ENCODE data around the gene APOC3.

APOC3 gene

DNA sequence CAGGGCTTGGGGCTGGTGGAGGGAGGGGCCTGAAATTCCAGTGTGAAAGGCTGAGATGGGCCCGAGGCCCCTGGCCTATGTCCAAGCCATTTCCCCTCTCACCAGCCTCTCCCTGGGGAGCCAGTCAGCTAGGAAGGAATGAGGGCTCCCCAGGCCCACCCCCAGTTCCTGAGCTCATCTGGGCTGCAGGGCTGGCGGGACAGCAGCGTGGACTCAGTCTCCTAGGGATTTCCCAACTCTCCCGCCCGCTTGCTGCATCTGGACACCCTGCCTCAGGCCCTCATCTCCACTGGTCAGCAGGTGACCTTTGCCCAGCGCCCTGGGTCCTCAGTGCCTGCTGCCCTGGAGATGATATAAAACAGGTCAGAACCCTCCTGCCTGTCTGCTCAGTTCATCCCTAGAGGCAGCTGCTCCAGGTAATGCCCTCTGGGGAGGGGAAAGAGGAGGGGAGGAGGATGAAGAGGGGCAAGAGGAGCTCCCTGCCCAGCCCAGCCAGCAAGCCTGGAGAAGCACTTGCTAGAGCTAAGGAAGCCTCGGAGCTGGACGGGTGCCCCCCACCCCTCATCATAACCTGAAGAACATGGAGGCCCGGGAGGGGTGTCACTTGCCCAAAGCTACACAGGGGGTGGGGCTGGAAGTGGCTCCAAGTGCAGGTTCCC, at the start of gene APOC3:
Gene APOC3 (plus strand): TSS at position 383 of the 659 bp plus-strand sequence. CDS start 676 bp downstream, outside the sequence.
- DNase-seq (ENCODE audit: extremely low read depth in 1 of 2, low read depth in 1 of 2), result no peak

DNA sequence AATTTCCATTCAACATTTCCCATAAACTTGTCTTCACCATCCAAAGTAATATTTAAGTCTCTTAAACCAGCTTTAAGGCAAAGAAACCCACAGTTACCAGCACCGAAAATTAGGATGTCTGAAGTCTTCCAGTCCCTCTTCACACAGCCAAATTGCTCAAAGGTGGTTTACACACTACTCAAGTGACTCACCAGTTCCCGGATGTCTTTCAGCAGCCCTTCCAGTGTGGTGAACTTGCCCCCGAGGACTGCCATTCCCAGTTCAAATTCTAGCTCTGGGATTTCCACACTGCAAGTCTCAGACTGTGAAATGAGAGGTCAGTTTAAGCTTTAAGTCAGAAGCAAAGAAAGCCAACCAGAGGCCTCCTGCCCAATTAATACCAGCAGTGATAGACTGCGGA, 47.0 kb upstream of the APOC3 start:
- no peak for DNase-seq (ENCODE audit: extremely low read depth in 1 of 2, low read depth in 1 of 2)

DNA sequence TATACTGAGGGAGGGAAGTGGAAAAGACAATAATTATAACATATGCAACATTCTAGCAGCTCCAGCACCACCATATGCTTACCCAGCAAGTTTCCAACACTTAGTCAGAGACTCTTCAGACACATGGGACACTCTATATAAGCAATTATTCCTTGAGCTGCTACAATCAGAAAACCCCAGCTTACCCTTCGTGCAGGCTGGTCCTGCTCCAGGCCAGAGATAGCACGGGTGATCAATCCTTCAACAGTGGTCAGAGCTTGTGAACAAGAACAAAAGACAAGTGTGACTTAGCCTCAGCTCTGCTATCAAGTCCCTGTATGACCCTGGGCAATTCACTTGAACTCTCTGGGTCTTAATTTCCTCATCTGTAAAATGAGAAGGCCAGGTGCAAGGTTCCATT, 43.4 kb upstream of the APOC3 start:
- no peak for DNase-seq (ENCODE audit: extremely low read depth in 1 of 2, low read depth in 1 of 2)

DNA sequence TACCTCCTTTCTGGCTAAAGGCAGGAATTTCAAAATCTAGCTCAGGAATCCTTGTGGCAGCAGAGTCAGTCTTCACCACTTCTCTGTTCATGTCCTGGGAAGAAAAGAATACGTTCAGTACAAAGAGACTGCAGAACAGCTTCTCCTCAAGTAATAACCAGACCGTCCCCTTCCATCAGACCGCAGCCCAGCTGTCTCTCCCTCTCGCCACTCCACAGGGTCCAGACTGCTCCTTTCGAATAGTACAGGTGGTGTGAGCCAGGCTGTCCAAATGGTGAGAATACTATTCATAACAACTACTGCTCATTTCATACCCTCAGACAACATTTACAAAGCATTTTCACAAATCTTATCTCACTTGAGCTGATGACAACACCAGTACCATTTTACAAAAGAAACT, 42.7 kb upstream of the APOC3 start:
- no peak for DNase-seq (ENCODE audit: extremely low read depth in 1 of 2, low read depth in 1 of 2)

DNA sequence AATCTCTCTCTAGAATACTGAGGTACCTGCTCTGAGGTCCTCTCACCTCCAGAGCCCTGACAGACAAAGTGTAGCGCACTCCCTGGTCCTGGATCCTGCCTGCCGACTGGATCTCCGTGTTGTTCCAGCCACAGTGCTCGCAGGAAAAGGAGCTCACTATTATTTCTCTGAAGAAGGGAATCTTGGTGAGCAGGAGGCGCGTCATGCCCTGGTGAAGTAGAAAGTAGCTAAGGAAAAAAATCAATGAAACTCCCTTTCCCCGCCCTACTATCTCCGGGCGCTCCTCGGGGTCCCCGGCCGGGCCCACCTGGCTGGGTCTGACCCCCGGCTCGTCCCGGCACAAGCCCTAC, 42.3 kb upstream of the APOC3 start:
- DNase-seq (ENCODE audit: extremely low read depth in 1 of 2, low read depth in 1 of 2), result no peak

- peak; percentile 72 to 73 for DNase-seq (ENCODE audit: extremely low read depth in 1 of 2, low read depth in 1 of 2)
Measured at GRCh38 chr11:116787786-116788486, 41.8 kb upstream of the APOC3 start, which contains the start of gene ZPR1. Gene ZPR1, minus strand, starts transcription at chr11:116788023. Its CDS starts 33 bp downstream, at chr11:116787990.

- DNase-seq (ENCODE audit: extremely low read depth in 1 of 2, low read depth in 1 of 2), result no peak
Measured at GRCh38 chr11:116788534-116788933, 41.2 kb upstream of the APOC3 start.

GRCh38 chr11:116788975-116789374, 40.7 kb upstream of the APOC3 start:
- DNase-seq (ENCODE audit: extremely low read depth in 1 of 2, low read depth in 1 of 2), result no peak

- DNase-seq (ENCODE audit: extremely low read depth in 1 of 2, low read depth in 1 of 2), result no peak
Measured at GRCh38 chr11:116790167-116791001, 39.3 kb upstream of the APOC3 start.

DNA sequence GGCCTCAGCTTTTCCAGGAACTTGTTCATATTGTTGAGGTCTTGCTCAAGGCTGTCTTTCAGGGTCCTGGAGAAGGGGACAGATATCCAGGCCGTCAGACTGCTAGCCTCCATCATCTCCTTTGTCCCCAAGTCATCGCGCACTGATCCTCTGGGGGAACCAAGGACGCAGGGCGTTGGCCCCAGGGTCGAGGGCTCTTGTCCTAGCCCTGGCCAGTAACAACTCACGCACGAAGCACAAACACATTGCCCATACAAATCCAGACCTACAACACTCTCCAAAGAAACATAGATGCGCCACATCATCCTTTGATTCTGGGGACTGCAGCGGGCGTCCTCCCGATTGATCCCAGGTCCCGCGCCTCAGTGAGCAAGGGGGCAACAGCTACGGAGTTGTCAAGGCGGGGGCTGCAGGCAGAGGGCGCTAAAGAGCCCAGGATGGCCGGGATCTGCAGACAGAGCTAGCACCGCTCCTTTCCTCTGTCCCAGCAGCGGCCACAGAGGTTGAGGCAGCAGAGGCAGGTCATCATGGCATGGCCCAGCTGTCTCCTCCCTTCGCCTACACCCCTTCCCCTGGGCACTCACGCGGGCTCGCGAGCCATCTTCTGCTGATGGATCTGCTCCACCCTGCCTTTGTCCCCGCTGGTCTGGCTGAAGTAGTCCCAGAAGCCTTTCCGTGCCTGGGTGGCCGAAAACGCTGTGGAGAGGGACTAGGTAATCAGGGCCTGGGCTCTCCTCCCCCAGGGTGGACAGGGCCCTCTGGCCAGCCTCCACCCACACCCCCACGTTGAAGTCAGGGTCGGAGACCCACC, 38.5 kb upstream of the APOC3 start:
- peak; percentile 58 to 63 for DNase-seq (ENCODE audit: extremely low read depth in 1 of 2, low read depth in 1 of 2)

- no peak for DNase-seq (ENCODE audit: extremely low read depth in 1 of 2, low read depth in 1 of 2)
Measured at GRCh38 chr11:116791813-116792143, 37.9 kb upstream of the APOC3 start, which contains the start of gene APOA5. Gene APOA5, minus strand, starts transcription at chr11:116791879. Its CDS starts 19 bp downstream, at chr11:116791860.

- no peak for DNase-seq (ENCODE audit: extremely low read depth in 1 of 2, low read depth in 1 of 2)
Measured at GRCh38 chr11:116792144-116792868, 37.4 kb upstream of the APOC3 start.

- no peak for DNase-seq (ENCODE audit: extremely low read depth in 1 of 2, low read depth in 1 of 2)
Measured at GRCh38 chr11:116792869-116793771, 36.6 kb upstream of the APOC3 start.

DNA sequence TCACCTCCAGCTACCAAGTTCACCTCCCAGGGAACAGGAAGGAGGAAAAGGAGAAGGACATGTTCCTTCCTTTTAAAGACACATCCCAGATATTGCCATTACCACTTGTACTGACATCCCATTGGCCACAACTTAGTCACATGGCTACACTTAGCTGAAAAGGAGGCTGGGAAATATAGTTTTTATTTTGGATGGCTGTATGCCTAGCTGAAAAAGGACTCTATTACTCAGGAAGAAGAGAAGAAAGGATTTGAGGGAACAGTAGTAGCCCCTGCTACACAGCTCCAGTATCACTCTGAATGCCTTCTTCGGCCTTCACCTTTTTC, 36.0 kb upstream of the APOC3 start:
- no peak for DNase-seq (ENCODE audit: extremely low read depth in 1 of 2, low read depth in 1 of 2)

DNA sequence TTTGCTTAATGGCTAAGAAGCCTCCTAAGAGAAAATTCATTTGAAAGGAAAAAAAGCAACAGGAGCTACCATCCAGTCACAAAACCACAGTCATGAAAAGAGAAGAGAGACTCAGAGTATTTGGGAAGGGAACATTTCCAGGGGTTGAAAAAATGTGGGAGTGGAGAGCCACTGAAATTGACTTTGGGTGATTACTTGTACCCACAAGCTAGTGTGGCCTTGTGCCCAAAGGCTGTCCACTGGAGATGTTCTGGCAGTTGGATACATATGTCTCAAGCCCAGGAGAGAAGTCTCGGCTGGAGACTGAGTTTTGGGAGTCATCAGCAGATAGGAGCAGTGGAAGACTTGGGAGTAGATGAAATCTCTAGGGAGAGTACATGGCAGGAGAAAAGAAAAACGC, 34.9 kb upstream of the APOC3 start:
- DNase-seq (ENCODE audit: extremely low read depth in 1 of 2, low read depth in 1 of 2), result no peak

GRCh38 chr11:116796548-116796947, 33.2 kb upstream of the APOC3 start:
- no peak for DNase-seq (ENCODE audit: extremely low read depth in 1 of 2, low read depth in 1 of 2)

DNA sequence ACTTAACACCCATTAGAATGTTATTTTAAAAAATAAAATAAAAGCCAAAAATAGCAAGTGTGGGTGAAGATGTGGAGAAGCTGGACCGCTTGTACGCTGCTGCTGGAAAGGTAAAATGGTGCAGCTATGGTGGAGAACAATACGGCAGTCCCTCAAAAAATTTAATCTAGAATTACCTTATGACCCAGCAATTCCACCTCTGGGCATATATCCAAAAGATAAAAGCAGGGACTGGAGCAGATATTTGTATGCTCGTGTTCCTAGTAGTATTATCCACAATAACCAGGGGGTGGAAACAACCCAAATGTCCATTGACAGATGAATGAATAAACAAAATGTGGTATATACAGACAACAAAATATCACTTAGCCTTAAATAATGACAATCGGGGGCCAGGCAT, 31.9 kb upstream of the APOC3 start:
- DNase-seq (ENCODE audit: extremely low read depth in 1 of 2, low read depth in 1 of 2), result no peak

GRCh38 chr11:116798368-116798767, 31.3 kb upstream of the APOC3 start:
- no peak for DNase-seq (ENCODE audit: extremely low read depth in 1 of 2, low read depth in 1 of 2)

GRCh38 chr11:116800610-116801009, 29.1 kb upstream of the APOC3 start:
- no peak for DNase-seq (ENCODE audit: extremely low read depth in 1 of 2, low read depth in 1 of 2)
